ENCODE results near the gene SLX4IP.

GRCh38 chr20:10565191-10565921, 130.3 kb downstream of the SLX4IP start:
- TF ChIP-seq CTCF (IDR thresholded peaks at IDR 0.05) (no peak), POLR2A (IDR thresholded peaks at IDR 0.05) (no peak)

Data from adrenal gland (tissue), 5 donors.